Suprapubic skin (tissue), 4 donors: ENCODE measurements around the gene LMCD1.

Experiments used
- CTCF ChIP-seq, 2 donors: fragments of 200-600 bp in 1 of 2; fragments of 450-650 bp in 1 of 2; sonication (generic) in 1 of 2; IDR thresholded peaks; one replicate each; pipeline ENCODE4 v1.5.1; 2016 to 2019; ENCODE audit warnings: antibody characterized with exemption in 2 of 2, mild to moderate bottlenecking in 1 of 2, moderate library complexity in 1 of 2
- EP300 ChIP-seq: sonication (generic); formaldehyde crosslinking; IDR thresholded peaks from one replicate; pipeline ENCODE4 v1.6.1; 2017; ENCODE audit warnings: antibody characterized with exemption
- POLR2AphosphoS5 ChIP-seq, 3 donors: sonication (generic); formaldehyde crosslinking; IDR thresholded peaks; one replicate each; pipeline ENCODE4 v1.6.1; 2017; ENCODE audit warnings: antibody characterized with exemption in 3 of 3

GRCh38 chr3:8555113-8555661 is 53.6 kb downstream of the LMCD1 start:
- TF ChIP-seq POLR2AphosphoS5 (IDR thresholded peaks at IDR 0.05): peak in 1 of 3 donors; percentile 36
- no peak for TF ChIP-seq CTCF (IDR thresholded peaks at IDR 0.05)
- no peak for TF ChIP-seq EP300
